GM21390 (cell line): ENCODE results near the gene SLC17A3.

ENCODE experiments used
- ATAC-seq: cut with Tn5 transposase; IDR thresholded peaks from one replicate; pipeline ENCODE4 v1.9.1; 2021; ENCODE audit not compliant: unreplicated experiment

Gene SLC17A3

GRCh38 chr6:25835442-25836283, 38.4 kb downstream of the SLC17A3 start:
- no peak for ATAC-seq

GRCh38 chr6:25834950-25835349, 39.1 kb downstream of the SLC17A3 start:
- ATAC-seq: no peak

GRCh38 chr6:25833136-25833535, 40.9 kb downstream of the SLC17A3 start:
- no peak for ATAC-seq

DNA sequence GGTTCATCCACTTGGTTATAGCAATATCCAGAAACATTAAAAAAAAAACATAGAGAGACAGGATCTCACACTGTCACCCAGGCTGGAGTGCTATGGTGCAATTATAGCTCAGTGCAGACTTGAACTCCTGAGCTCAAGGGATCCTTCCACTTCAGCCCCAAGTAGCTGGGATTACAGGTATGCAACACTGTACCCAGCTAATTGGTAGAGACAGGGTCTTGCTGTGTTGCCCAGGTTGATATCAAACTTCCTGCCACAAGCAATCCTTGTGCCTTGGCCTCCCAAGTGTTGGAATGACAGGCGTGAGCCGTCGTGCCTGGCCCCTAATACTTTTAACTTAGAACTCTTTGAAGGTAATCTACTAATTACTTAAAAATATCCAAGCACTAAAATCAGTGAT, 41.4 kb downstream of the SLC17A3 start:
- no peak for ATAC-seq

GRCh38 chr6:25832307-25832662, 41.8 kb downstream of the SLC17A3 start:
- no peak for ATAC-seq

DNA sequence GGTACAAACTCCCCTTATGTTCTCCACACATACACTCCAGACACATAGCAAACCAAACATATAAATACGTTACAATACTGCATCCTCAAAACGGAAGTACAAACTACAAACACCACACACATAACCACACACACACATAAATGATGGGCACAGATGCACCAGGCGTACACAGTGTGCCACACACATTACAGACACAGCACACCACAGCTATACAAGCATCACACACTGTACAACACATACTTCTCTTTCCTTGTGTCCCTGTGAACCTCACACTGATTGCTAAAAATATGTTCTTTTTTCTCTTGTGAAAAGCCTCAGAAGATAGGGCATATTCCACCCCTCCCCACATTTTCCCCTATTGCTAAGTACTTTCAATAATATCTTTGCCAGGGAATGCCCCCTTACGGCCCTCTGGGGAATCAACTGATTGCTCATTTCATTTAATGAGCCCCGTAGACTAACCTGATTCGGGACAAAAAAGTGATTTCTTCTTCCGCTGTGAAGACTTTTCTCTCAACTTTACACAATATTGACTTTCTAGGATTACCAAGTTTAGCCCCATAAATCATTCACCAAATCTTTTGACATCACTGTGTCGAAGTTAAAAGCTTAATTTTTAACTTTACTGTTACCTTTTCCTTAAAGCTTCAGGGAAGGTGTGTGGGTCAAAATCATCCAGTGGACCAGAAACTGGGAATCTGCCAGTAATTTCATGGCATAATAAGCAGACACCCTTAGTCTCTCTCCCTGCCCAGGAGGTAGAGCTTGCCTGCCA, 42.3 kb downstream of the SLC17A3 start, which contains the start of gene SLC17A1:
SLC17A1 (minus strand) TSS at position 521 of the 775 bp plus-strand sequence. CDS start 1,495 bp downstream, outside the sequence.
- no peak for ATAC-seq

GRCh38 chr6:25830458-25830857, 43.6 kb downstream of the SLC17A3 start:
- ATAC-seq: no peak

GRCh38 chr6:25829375-25829774, 44.7 kb downstream of the SLC17A3 start:
- ATAC-seq: no peak

DNA sequence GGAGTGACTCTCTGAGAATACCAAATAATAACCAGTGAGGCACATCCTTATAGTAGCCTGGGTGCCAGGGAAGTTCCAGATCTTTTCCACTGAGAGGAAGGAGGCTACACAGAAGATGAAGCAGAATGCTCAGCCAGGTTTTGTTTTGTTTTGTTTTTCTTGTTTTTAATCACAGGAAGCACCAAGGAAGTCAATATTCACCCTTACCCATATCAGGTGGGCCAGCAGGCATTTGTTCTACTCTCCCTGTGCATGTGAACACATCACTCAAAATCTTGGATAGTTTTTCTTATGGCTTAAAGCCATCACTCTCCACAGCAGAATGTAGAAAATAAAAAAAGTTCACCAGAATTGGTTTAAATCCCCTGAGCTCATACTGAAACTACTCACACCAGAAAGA, 52.7 kb downstream of the SLC17A3 start:
- ATAC-seq: no peak

DNA sequence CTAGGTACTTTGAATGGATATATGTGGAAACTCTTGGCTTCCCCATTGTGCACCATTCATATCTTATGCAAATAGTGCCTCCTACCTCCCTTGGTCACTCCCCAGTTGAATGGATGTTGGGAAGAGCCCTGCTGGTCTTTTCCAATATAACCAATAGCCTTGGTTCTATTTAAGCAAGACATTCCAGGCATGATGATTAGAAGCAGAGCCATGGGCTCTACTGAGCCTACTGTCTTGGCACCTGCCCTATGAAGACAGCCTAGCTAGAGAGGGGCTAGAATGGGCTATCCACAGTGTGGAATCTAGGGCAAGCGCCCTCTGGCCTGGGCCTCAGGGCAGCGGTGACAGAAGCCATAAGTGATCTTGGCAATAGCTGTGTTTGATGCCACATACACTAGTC, 57.8 kb downstream of the SLC17A3 start:
- ATAC-seq: no peak

DNA sequence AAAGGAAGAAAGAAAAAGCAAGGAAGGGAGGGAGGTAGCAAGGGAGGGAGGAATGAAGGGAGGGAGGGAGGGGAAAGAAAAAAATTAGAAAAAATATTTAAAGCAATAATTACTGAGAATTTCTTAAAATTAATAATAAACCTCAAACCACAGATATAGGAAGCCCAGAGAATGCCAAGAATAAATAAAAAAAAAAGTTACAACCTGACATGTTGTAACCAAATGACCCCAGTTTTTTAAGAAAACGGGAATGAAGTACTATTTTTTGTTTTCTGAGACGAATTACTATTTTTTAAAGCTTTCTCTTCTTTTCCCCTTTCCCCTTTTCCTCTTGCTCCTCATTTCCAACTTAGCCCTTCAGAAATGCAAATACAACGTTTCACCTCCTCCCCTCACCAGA, 58.8 kb downstream of the SLC17A3 start:
- ATAC-seq: no peak

DNA sequence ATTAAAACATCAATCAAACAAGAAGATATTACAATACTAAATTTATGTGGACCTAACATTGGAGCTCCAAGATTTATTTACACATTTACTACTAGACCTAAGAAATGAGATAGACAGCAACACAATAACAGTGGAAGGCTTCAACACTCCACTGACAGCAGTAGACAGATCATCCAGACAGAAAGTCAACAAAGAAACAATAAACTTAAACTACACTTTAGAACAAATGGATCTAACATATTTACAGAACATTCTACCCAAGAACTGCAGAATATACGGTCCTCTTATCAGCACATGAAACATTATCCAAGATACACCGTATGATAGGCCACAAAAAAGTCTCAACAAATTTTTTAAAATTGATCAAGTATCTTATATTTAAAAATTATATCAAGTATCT, 69.2 kb downstream of the SLC17A3 start:
- no peak for ATAC-seq

DNA sequence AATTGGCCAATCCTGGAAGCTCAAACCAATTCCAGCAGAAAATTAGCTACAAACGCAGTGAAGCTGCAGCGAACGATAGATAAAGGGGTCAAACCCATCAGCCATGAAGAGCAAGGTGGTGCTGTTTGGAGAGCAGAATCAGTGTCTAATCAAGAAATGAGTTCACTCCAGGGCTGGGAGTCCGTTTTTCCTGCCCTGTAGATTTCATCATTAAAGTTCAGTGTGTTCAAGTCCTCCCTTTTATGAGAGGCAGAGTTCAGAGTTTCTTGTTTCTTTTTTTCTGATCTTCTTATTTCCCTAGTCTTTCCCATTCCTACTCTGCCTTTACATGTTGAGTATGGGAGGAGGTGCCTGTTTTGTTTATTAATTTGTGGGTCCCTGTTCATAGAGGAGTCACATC, 72.6 kb downstream of the SLC17A3 start:
- ATAC-seq: no peak
